Neutrophil (primary cell): ENCODE measurements around the gene NOX3.
"Not testable (repeated sequence)": the region's sequence is repeated elsewhere in the genome, so short reads cannot be mapped to it uniquely, and the experiment has no call there.

Experiments used
- H3K27ac ChIP-seq: fragments of 200-600 bp; sonication (generic); 2 replicates; pipeline ENCODE4 v1.5.1; 2016; ENCODE audit warnings: mild to moderate bottlenecking, moderate library complexity
- H3K27me3 ChIP-seq: fragments of 200-600 bp; sonication (generic); 2 replicates; pipeline ENCODE4 v1.6.0; 2016; ENCODE audit warnings: mild to moderate bottlenecking
- H3K36me3 ChIP-seq: fragments of 200-600 bp; sonication (generic); 2 replicates; pipeline ENCODE4 v1.5.1; 2017
- H3K4me1 ChIP-seq, 2 experiments: fragments of 200-600 bp in 1 of 2; sonication (generic) in 1 of 2; 1 replicate in 1 of 2; 2 replicates in 1 of 2; pipeline versions ENCODE4 v1.5.1 to v1.6.1; 2013 to 2016; ENCODE audit warnings: low read depth in 1 of 2, low read length in 1 of 2, mild to moderate bottlenecking in 1 of 2, moderate library complexity in 1 of 2; ENCODE audit not compliant: control insufficient read depth in 1 of 2, insufficient read depth in 1 of 2
- H3K4me3 ChIP-seq, 2 experiments: fragments of 200-600 bp in 1 of 2; sonication (generic) in 1 of 2; 1 replicate in 1 of 2; 2 replicates in 1 of 2; pipeline ENCODE4 v1.5.1; 2013 to 2016; ENCODE audit warnings: low read depth in 1 of 2, low read length in 1 of 2, mild to moderate bottlenecking in 1 of 2, moderate library complexity in 1 of 2
- H3K9me3 ChIP-seq: fragments of 200-600 bp; sonication (generic); 2 replicates; pipeline ENCODE4 v1.5.1; 2016
- TF ChIP-seq, protein P1 (sequence below): fragments of 200-600 bp; sonication (generic); IDR thresholded peaks from 2 replicates; pipeline ENCODE4 v1.5.1; 2016; ENCODE audit warnings: antibody characterized with exemption

NOX3 gene

DNA sequence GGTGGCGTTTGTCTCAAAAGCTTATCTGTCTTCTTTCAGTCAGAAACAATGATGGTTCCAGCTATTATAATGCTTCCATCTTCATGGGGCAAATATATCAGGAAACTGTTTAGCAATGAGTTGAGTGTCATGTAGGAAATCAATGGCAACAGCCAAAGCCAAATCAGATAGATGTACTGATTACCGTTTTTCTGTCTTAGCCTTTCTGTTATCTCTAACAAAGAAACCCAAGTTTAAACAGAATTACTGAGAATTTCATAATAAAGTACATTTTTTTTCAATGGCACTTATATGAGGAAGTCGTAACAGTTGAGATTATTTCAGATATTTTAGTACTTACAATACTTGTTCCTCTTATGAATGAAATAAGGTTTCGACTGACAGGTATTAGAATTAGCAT lies 1.2 kb downstream of the NOX3 start:
- H3K27me3 ChIP-seq = peaks cover 5% of the 10 kb centered on the region
- H3K36me3 ChIP-seq = no peaks in the 10 kb centered on the region
- H3K27ac ChIP-seq = no peak overlapping the region
- TF ChIP-seq, protein P1, sequence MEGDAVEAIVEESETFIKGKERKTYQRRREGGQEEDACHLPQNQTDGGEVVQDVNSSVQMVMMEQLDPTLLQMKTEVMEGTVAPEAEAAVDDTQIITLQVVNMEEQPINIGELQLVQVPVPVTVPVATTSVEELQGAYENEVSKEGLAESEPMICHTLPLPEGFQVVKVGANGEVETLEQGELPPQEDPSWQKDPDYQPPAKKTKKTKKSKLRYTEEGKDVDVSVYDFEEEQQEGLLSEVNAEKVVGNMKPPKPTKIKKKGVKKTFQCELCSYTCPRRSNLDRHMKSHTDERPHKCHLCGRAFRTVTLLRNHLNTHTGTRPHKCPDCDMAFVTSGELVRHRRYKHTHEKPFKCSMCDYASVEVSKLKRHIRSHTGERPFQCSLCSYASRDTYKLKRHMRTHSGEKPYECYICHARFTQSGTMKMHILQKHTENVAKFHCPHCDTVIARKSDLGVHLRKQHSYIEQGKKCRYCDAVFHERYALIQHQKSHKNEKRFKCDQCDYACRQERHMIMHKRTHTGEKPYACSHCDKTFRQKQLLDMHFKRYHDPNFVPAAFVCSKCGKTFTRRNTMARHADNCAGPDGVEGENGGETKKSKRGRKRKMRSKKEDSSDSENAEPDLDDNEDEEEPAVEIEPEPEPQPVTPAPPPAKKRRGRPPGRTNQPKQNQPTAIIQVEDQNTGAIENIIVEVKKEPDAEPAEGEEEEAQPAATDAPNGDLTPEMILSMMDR = no peak
- no peak overlapping the region for H3K4me3 ChIP-seq
- no peaks in the 10 kb centered on the region for H3K4me1 ChIP-seq
- H3K9me3 ChIP-seq = no peaks in the 10 kb centered on the region

DNA sequence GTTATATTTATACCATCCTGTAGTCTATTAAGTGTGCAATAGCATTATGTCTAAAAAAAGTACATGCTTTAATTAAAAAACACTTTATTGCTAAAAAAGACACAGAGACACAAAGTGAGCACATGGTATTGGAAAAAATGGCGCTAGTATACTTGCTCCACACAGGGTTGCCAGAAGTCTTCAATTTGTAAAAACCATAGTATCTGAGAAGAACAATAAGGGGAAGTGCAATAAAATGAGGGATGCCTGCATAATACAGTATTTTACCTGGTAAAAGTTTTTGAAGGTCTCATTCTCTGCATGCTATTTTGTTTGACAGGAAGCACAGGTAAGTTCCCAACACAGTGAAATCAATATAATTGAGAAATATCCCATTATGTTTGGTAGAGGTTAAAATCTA lies 1.6 kb downstream of the NOX3 start:
- TF ChIP-seq, protein P1 = no peak
- H3K4me3 ChIP-seq = no peak overlapping the region
- no peak overlapping the region for H3K27ac ChIP-seq
- H3K27me3 ChIP-seq = peaks cover 10% of the 10 kb centered on the region
- H3K4me1 ChIP-seq = no peaks in the 10 kb centered on the region
- no peaks in the 10 kb centered on the region for H3K36me3 ChIP-seq
- H3K9me3 ChIP-seq = no peaks in the 10 kb centered on the region

DNA sequence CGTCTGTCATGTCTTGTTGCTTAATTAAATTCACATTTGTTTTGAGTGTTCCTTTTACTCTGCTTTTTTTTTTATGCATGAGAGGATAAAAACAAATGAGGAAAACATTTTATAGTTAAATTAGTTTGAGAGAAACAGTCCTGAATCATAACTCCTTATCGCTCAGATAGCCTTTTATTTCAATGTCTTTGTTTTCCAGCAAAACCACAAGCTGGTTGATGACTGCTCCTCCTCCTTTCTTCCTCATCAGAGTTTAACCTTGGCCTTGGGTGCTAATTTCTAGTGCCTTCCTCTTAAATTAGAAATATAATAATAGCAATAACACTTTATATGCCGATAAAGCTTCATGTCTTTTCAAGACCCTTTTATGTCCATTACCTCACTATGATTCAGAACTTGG lies 3.1 kb downstream of the NOX3 start:
- no peaks in the 10 kb centered on the region for H3K36me3 ChIP-seq
- TF ChIP-seq, protein P1 = no peak
- H3K4me1 ChIP-seq = no peaks in the 10 kb centered on the region
- H3K27ac ChIP-seq = no peak overlapping the region
- H3K4me3 ChIP-seq = no peak overlapping the region
- H3K27me3 ChIP-seq = peaks cover 15% of the 10 kb centered on the region
- H3K9me3 ChIP-seq = no peaks in the 10 kb centered on the region

DNA sequence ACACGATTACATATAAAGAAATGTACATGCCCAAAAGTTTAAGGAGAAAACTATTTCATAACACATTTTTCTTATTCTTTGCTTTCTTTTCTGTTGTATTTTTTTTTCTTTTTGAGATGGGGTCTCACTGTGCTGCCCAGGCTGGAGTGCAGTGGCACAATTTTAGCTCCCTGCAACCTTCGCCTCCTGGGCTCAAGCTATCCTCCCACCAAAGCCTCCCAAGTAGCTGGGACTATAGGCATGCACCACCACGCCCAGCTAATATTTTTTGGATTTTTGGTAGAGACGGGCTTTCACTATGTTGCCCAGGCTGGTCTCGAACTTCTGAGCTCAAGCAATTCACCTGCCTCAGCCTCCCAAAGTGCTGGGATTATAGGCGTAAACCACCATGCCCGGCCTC lies 4.1 kb downstream of the NOX3 start:
- H3K4me3 ChIP-seq, H3K9me3 ChIP-seq, H3K36me3 ChIP-seq, H3K27ac ChIP-seq, H3K4me1 ChIP-seq: not testable (repeated sequence)
- H3K27me3 ChIP-seq = peaks cover 15% of the 10 kb centered on the region

DNA sequence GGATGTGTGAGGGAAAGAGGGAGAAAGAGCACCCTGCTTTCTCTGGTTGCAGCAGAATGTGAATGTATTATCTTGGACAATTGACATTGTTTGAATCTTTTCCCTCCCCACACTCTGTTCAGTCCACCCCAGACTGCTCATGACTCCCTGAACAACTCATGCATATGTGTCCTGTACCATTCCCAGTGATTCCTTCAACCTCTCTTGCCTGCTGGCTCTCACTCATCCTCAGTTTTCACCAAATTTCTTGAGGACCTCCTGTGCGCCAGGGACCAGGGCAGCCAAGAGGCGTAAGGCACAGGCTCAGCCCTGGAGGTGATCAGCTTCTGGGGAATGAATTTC lies 5.4 kb downstream of the NOX3 start:
- no peaks in the 10 kb centered on the region for H3K4me1 ChIP-seq
- H3K9me3 ChIP-seq = no peaks in the 10 kb centered on the region
- H3K27ac ChIP-seq = no peak overlapping the region
- peaks cover 15% of the 10 kb centered on the region for H3K27me3 ChIP-seq
- no peak overlapping the region for H3K4me3 ChIP-seq
- H3K36me3 ChIP-seq = no peaks in the 10 kb centered on the region
- TF ChIP-seq, protein P1 = no peak

DNA sequence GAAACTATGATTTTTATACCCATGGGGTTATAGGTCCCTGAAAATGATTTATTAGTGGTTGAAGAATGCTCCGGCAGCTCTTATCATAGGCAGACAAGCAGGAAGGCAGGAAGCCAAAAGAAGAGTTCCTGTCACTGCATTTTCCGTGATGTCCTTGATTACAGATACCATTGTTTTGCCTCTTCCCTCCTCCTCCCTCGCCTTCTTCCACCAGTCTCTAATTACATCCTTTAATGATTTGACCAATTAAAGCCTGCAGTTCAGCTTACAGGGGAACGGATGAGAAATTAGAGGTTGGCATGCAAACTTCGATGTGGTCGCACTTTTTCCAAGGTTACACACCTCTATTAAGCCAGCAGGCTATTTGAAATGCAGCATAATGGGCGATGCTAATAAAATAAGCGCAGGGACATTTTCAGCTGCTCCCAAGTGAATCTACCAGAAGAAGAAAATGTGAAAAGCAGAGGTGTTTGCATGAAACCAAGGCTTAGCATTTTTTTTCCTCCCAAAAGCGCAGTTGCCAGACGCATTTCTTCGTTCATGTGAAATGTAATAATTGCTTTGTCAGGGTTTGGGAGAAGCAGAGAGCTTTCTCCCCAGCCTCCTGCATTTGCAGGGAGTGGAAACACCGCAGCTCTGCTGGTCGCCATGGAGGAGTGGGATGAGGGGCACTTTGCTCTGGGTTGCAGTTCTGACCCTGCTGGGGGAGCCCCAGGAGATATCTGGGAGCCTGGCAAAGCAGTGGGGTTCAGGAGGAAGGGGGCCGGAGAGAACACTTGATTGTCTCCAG lies 6.0 kb downstream of the NOX3 start:
- no peak overlapping the region for H3K4me3 ChIP-seq
- H3K27ac ChIP-seq = no peak overlapping the region
- H3K4me1 ChIP-seq = no peaks in the 10 kb centered on the region
- TF ChIP-seq, protein P1 = no peak
- H3K36me3 ChIP-seq = no peaks in the 10 kb centered on the region
- peaks cover 15% of the 10 kb centered on the region for H3K27me3 ChIP-seq
- no peaks in the 10 kb centered on the region for H3K9me3 ChIP-seq
